ENCODE data around the gene MAGEB17.

- TF ChIP-seq EP300 (IDR thresholded peaks at IDR 0.05), result no peak
- TF ChIP-seq CTCF (IDR thresholded peaks at IDR 0.05), result no peak
- TF ChIP-seq POLR2A (IDR thresholded peaks at IDR 0.05), result no peak
- TF ChIP-seq POLR2AphosphoS5 (IDR thresholded peaks at IDR 0.05), result no peak
Observed at GRCh38 chrX:16186380-16187007, 19.2 kb downstream of the MAGEB17 start.
